IMR-90 (cell line): ENCODE measurements around the gene C19orf73. TPM values are rescaled to one million over a fixed set of nuclear protein-coding genes. Genes with fewer than 3 reads are reported as not detected.
A peak's percentile ranks its signal among the peaks of the same experiment; 100 is the strongest.

Experiments used
- ATAC-seq: fragments of 200-7000 bp; cut with Tn5 transposase; 2 replicates; pipeline ENCODE4 v1.9.1; 2020; ENCODE audit warnings: low read depth, mild to moderate bottlenecking, moderate library complexity
- BruUV-seq: library from RNA; stranded (reverse); fragments of 400-500 nt; replicated peaks from 2 replicates; lab custom pipeline; 2021; lab: Mats Ljungman, UMichigan
- CTCF ChIA-PET: fragments of 300-600 bp; formaldehyde crosslinking; extraction: SDS; loops from one replicate; lab custom pipeline; 2021; ENCODE audit warnings: antibody characterized with exemption; lab: Yijun Ruan, JAX
- POLR2A ChIA-PET: fragments of 300-600 bp; sonication (Branson Sonifier 250); formaldehyde crosslinking; loops from one replicate; lab custom pipeline; 2022; ENCODE audit warnings: antibody characterized with exemption; ENCODE audit not compliant: unreplicated experiment; lab: Charles Lee
- DNase-seq: peaks from one replicate; pipeline ENCODE4 v3.0.0; 2013
- H2AFZ ChIP-seq: replicated peaks from 2 replicates; pipeline ENCODE3; 2013; ENCODE audit warnings: low read length, mild to moderate bottlenecking; ENCODE audit not compliant: poor library complexity
- H2AK5ac ChIP-seq: 2 replicates; pipeline ENCODE4 v1.6.1; 2013; ENCODE audit warnings: low read depth, low read length, inconsistent platforms
- H2AK9ac ChIP-seq: replicated peaks from 2 replicates; pipeline ENCODE3; 2013; ENCODE audit warnings: mild to moderate bottlenecking, low read depth, low read length, moderate library complexity; ENCODE audit not compliant: poor library complexity
- H2BK120ac ChIP-seq: 2 replicates; pipeline ENCODE4 v1.6.1; 2013; ENCODE audit warnings: low read depth, low read length, inconsistent platforms
- H2BK15ac ChIP-seq: 3 replicates; pipeline ENCODE4 v1.6.1; 2013; ENCODE audit warnings: low read depth, low read length, inconsistent platforms
- H2BK20ac ChIP-seq: 2 replicates; pipeline ENCODE4 v1.6.1; 2013; ENCODE audit warnings: low read depth, mild to moderate bottlenecking, inconsistent platforms, low read length, moderate library complexity
- H2BK5ac ChIP-seq: 2 replicates; pipeline ENCODE4 v1.6.1; 2013; ENCODE audit warnings: mild to moderate bottlenecking, low read depth, low read length, inconsistent platforms; ENCODE audit not compliant: poor library complexity, severe bottlenecking
- H3K14ac ChIP-seq: replicated peaks from 2 replicates; pipeline ENCODE4 v1.6.1; 2013; ENCODE audit warnings: low read depth, low read length, inconsistent platforms
- H3K18ac ChIP-seq: 2 replicates; pipeline ENCODE4 v1.6.1; 2013; ENCODE audit warnings: low read depth, low read length, control low read depth
- H3K23ac ChIP-seq: 2 replicates; pipeline ENCODE4 v1.6.1; 2013; ENCODE audit warnings: low read depth, low read length, inconsistent platforms
- H3K27ac ChIP-seq: 2 replicates; pipeline ENCODE4 v1.5.1; 2013; ENCODE audit warnings: mild to moderate bottlenecking, control low read depth, low read length; ENCODE audit not compliant: insufficient read depth
- H3K27me3 ChIP-seq: 2 replicates; pipeline ENCODE4 v1.6.1; 2013; ENCODE audit warnings: low read length; ENCODE audit not compliant: control insufficient read depth, insufficient read depth
- H3K36me3 ChIP-seq: 2 replicates; pipeline ENCODE4 v1.6.1; 2013; ENCODE audit warnings: low read length, mixed read lengths; ENCODE audit not compliant: control insufficient read depth, insufficient read depth
- H3K4ac ChIP-seq: 2 replicates; pipeline ENCODE4 v1.6.1; 2013; ENCODE audit warnings: low read depth, low read length, inconsistent platforms
- H3K4me1 ChIP-seq: 2 replicates; pipeline ENCODE4 v1.6.1; 2013; ENCODE audit warnings: low read length, mixed read lengths; ENCODE audit not compliant: control insufficient read depth, insufficient read depth
- H3K4me2 ChIP-seq: 2 replicates; pipeline ENCODE4 v1.6.1; 2013; ENCODE audit warnings: low read depth, mild to moderate bottlenecking, control low read depth, low read length, moderate library complexity
- H3K4me3 ChIP-seq: 2 replicates; pipeline ENCODE4 v1.5.1; 2013; ENCODE audit warnings: low read depth, mild to moderate bottlenecking, control low read depth, low read length, moderate library complexity; ENCODE audit not compliant: insufficient read depth
- H3K56ac ChIP-seq: 2 replicates; pipeline ENCODE4 v1.6.1; 2013; ENCODE audit warnings: low read length, inconsistent platforms; ENCODE audit not compliant: insufficient read depth; ENCODE audit errors: extremely low read depth
- H3K79me1 ChIP-seq, 2 experiments: 2 replicates each; pipeline ENCODE4 v1.6.1; 2013; ENCODE audit warnings: low read length in 2 of 2, inconsistent platforms in 1 of 2, low read depth in 1 of 2
- H3K9ac ChIP-seq: 2 replicates; pipeline ENCODE4 v1.6.1; 2013; ENCODE audit warnings: low read depth, low read length, control low read depth
- H3K9me1 ChIP-seq: 2 replicates; pipeline ENCODE4 v1.6.1; 2013; ENCODE audit warnings: low read length, inconsistent platforms; ENCODE audit not compliant: insufficient read depth
- H3K9me3 ChIP-seq: 2 replicates; pipeline ENCODE4 v1.6.1; 2013; ENCODE audit warnings: low read length; ENCODE audit not compliant: control insufficient read depth, insufficient read depth
- H4K20me1 ChIP-seq: 2 replicates; pipeline ENCODE4 v1.6.1; 2013; ENCODE audit warnings: low read length, inconsistent platforms; ENCODE audit not compliant: insufficient read depth
- H4K5ac ChIP-seq: 2 replicates; pipeline ENCODE4 v1.6.1; 2013; ENCODE audit warnings: mild to moderate bottlenecking, low read depth, low read length, control low read depth
- H4K8ac ChIP-seq, 2 experiments: 2 replicates each; pipeline ENCODE4 v1.6.1; 2013; ENCODE audit warnings: low read depth in 2 of 2, low read length in 2 of 2, control low read depth in 1 of 2, inconsistent platforms in 1 of 2
- H4K91ac ChIP-seq: 2 replicates; pipeline ENCODE4 v1.6.1; 2013; ENCODE audit warnings: low read depth, low read length, inconsistent platforms; ENCODE audit not compliant: insufficient read depth
- BHLHE40 ChIP-seq: fragments of 150-350 bp; IDR thresholded peaks from 2 replicates; pipeline ENCODE4 v1.6.1; 2016; ENCODE audit warnings: mild to moderate bottlenecking, low read depth, low read length
- CEBPB ChIP-seq: IDR thresholded peaks from 2 replicates; pipeline ENCODE4 v1.6.1; 2012; ENCODE audit warnings: low read depth, low read length, improper control_type of control experiment
- CHD1 ChIP-seq: IDR thresholded peaks from 2 replicates; pipeline ENCODE4 v1.6.1; 2012; ENCODE audit warnings: low read depth, low read length, improper control_type of control experiment
- POLR2A ChIP-seq: IDR thresholded peaks from 2 replicates; pipeline ENCODE4 v1.6.1; 2012; ENCODE audit warnings: mild to moderate bottlenecking, low read depth, low read length
- RAD21 ChIP-seq: IDR thresholded peaks from 2 replicates; pipeline ENCODE4 v1.6.1; 2012; ENCODE audit warnings: low read length, improper control_type of control experiment
- RCOR1 ChIP-seq: IDR thresholded peaks from 2 replicates; pipeline ENCODE4 v1.6.1; 2012; ENCODE audit warnings: mild to moderate bottlenecking, low read length, improper control_type of control experiment; ENCODE audit not compliant: insufficient replicate concordance
- SMC3 ChIP-seq: fragments of 150-350 bp; IDR thresholded peaks from 2 replicates; pipeline ENCODE4 v1.6.1; 2016; ENCODE audit warnings: low read depth, mild to moderate bottlenecking, antibody characterized with exemption, low read length, moderate library complexity
- WGBS, 2 experiments: methylation state at CpG; one replicate each; pipeline versions ENCODE4 v1.1.5 to v1.1.7; 2013; ENCODE audit warnings: missing lambda C conversion rate in 2 of 2; ENCODE audit not compliant: insufficient read length in 1 of 2; ENCODE audit errors: extremely low coverage in 2 of 2; 5-methylcytosine and 5-hydroxymethylcytosine counted together
- dilution Hi-C: fragments of 300-500 bp; cut with HindIII; formaldehyde crosslinking; loops from one replicate; pipeline ENCODE4 v1.14.3; 2018; ENCODE audit warnings: low sequenced_read_pairs; ENCODE audit not compliant: unreplicated experiment
- in situ Hi-C: fragments of 300-500 bp; cut with MboI; formaldehyde crosslinking; loops from 3 replicates; pipeline ENCODE4 v1.14.3; 2019; ENCODE audit warnings: low sequenced_read_pairs, inconsistent platforms, mixed read lengths
- intact Hi-C: fragments of 100-400 bp; cut with micrococcal nuclease; formaldehyde crosslinking; loops from 2 replicates; pipeline ENCODE4 v1.10.0; 2022
- polyA plus RNA-seq, 3 experiments: library from polyadenylated mRNA; depleted of rRNA; stranded (reverse); fragments of >200 nt; gene quantifications; 2 replicates each; pipeline ENCODE4 v1.2.3, GENCODE V29; 2012; ENCODE audit warnings: low replicate concordance in 1 of 3
- total RNA-seq: library from RNA; depleted of rRNA; stranded (reverse); fragments of >200 nt; gene quantifications from 2 replicates; pipeline ENCODE4 v1.2.3, GENCODE V29; 2012
- TF ChIP-seq, protein P1 (sequence below): fragments of 150-350 bp; IDR thresholded peaks from 2 replicates; pipeline ENCODE4 v1.6.1; 2017; ENCODE audit warnings: mild to moderate bottlenecking, antibody characterized with exemption, low read length, low read depth

Gene C19orf73
- total and polyA plus RNA-seq, 2 of the 4 experiments (the other 2 are of a cell fraction), result 1.2 TPM; not detected in 1

DNA sequence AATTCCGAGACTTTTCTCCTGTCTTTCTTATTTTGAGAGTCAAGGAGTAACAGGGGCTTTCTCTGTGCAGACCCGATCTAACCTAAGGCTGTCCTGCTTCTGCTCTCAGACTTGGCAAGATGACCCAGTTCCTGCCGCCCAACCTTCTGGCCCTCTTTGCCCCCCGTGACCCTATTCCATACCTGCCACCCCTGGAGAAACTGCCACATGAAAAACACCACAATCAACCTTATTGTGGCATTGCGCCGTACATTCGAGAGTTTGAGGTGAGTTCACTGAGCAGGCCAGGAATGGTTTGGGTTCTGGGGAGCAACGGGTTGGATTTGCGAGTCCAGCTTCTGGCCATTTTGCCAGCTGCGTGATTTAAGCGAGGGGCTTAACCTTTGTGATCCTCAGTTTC lies 32.6 kb downstream of the C19orf73 start:
- Histone ChIP-seq H4K20me1 (peaks cover 52% of the 10 kb centered on the region), H3K4me2 (peak overlapping the region; percentile 86), H2BK20ac (no peak overlapping the region), H3K4me3 (peak overlapping the region; percentile 69), H2AFZ (peak overlapping the region; percentile 21), H3K36me3 (peaks cover 29% of the 10 kb centered on the region), H3K4ac (peak overlapping the region; percentile 91), H3K14ac (peak overlapping the region; percentile 89; the same call in 1 of the 2 replicates), H3K9me3 (no peaks in the 10 kb centered on the region), H3K9me1 (0 out of 2 replicates have a peak, but pooled peaks cover 2% of the 10 kb centered on the region), H4K8ac (no peak overlapping the region), H3K27me3 (no peaks in the 10 kb centered on the region), H2BK15ac (no peak overlapping the region), H3K18ac (no peak overlapping the region), H3K27ac (peak overlapping the region; percentile 34; the same call in 1 of the 2 replicates), H4K5ac (no peak overlapping the region), H2BK120ac (no peak overlapping the region), H3K79me1 (peaks cover 13 to 39% of the 10 kb centered on the region in 2 experiments), H3K56ac (peak overlapping the region; percentile 72; the same call in 1 of the 2 replicates), H3K9ac (peak overlapping the region; percentile 86), H4K91ac (no peak overlapping the region), H2AK5ac (peak overlapping the region; percentile 57), H3K4me1 (peaks cover 6% of the 10 kb centered on the region), H2BK5ac (no peak overlapping the region), H2AK9ac (peak overlapping the region; percentile 84), H3K23ac (peak overlapping the region; percentile 62)
- no peak for ATAC-seq
- WGBS, 2 experiments, result 73% methylated on average over 6 of the region's 11 CpGs; no CpG with 5 or more reads in 1 of the 2 experiments
- intact Hi-C loops (no loop called here), in situ Hi-C loops (no loop called here), dilution Hi-C loops (no loop called here)
- CTCF ChIA-PET, result no interaction called here
- TF ChIP-seq BHLHE40 (no peak), POLR2A (no peak), RAD21 (no peak), RCOR1 (no peak), CHD1 (no peak), SMC3 (no peak), CEBPB (no peak)
- TF ChIP-seq, protein P1, sequence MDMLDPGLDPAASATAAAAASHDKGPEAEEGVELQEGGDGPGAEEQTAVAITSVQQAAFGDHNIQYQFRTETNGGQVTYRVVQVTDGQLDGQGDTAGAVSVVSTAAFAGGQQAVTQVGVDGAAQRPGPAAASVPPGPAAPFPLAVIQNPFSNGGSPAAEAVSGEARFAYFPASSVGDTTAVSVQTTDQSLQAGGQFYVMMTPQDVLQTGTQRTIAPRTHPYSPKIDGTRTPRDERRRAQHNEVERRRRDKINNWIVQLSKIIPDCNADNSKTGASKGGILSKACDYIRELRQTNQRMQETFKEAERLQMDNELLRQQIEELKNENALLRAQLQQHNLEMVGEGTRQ, result no peak
- POLR2A ChIA-PET, result no interaction called here
- BruUV-seq, result no TSS peak
- no peak for DNase-seq
